ENCODE data around the gene MUC13. TPM values are rescaled to one million over a fixed set of nuclear protein-coding genes. Genes with fewer than 3 reads are reported as not detected.

Gene MUC13
- total and polyA plus RNA-seq, 9 of the 15 experiments (the other 6 are each of a cell fraction or from before 2014, with no cell fraction given), result 0.09 TPM; not detected in 8

DNA sequence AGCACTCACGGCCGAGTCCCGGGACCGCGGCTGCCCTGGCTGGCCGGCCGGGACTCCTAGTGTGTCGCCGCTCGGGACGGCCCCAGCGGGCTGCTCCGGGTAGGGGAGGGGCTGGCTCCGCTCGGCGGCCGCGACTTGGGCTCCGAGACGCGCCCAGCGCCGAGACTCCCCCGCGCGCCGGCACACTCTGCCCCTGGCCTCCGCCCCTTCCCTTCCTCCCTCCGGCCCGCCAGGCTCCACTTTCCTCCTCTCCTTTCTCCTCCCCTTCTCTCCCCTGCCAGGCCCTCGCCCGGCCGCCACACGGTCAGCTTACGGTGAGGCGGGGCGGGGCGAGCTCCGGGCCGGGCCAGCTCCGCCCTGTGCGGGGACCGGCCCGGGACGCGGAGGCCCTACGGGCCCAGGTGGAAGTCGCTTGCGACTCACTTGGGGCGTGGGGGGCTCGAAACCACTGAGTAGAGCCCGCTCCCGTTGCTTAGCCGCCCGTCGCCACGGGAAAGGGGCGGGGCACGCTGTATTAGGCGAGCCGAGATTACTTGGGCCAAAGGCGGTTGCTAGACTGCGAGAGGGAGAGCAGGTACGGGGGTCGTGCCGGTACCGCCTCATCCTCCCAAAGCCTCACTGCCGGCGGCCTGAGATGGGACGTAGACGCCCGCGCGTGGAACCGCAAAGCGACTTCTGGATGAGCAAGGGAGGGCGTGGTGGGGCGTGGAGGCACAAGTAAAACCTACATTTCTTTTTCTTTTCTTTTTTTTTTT lies 47.2 kb downstream of the MUC13 start, which contains the start of gene ITGB5 (continued):
- TF ChIP-seq, protein P1, sequence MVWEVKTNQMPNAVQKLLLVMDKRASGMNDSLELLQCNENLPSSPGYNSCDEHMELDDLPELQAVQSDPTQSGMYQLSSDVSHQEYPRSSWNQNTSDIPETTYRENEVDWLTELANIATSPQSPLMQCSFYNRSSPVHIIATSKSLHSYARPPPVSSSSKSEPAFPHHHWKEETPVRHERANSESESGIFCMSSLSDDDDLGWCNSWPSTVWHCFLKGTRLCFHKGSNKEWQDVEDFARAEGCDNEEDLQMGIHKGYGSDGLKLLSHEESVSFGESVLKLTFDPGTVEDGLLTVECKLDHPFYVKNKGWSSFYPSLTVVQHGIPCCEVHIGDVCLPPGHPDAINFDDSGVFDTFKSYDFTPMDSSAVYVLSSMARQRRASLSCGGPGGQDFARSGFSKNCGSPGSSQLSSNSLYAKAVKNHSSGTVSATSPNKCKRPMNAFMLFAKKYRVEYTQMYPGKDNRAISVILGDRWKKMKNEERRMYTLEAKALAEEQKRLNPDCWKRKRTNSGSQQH (CRISPR knock-in tag; IDR thresholded peaks at IDR 0.05), result no peak
- TF ChIP-seq AFF1 (IDR thresholded peaks at IDR 0.05; ENCODE audit: low read depth in 1 of 2, partially characterized antibody in 2 of 2) (no peak), ZZZ3 (IDR thresholded peaks at IDR 0.05) (no peak), HNRNPUL1 (IDR thresholded peaks at IDR 0.05; ENCODE audit: low read length) (no peak), GATAD2B (IDR thresholded peaks at IDR 0.05; ENCODE audit: borderline replicate concordance) (no peak), HMG20B (CRISPR knock-in tag; IDR thresholded peaks at IDR 0.05) (no peak), JUN (IDR thresholded peaks at IDR 0.05; ENCODE audit: borderline replicate concordance, low read depth, low read length) (no peak), JUN (CRISPR knock-in tag; IDR thresholded peaks at IDR 0.05; ENCODE audit: borderline replicate concordance) (no peak), ELF2 (CRISPR knock-in tag; IDR thresholded peaks at IDR 0.05) (no peak), U2AF1 (optimal IDR thresholded peaks at IDR 0.05; ENCODE audit: low read depth, low read length) (no peak), TRIM25 (IDR thresholded peaks at IDR 0.05; ENCODE audit: borderline replicate concordance) (no peak), MEF2D (tag; conservative IDR thresholded peaks at IDR 0.05; ENCODE audit: low read depth) (no peak), RERE (CRISPR knock-in tag; IDR thresholded peaks at IDR 0.05; ENCODE audit: borderline replicate concordance) (no peak), CBX5 (IDR thresholded peaks at IDR 0.05; ENCODE audit: borderline replicate concordance, low read depth) (no peak), TCFL5 (CRISPR knock-in tag; conservative IDR thresholded peaks at IDR 0.05) (no peak)

Data from K562 (cell line).